Keratinocyte (primary cell): ENCODE measurements around the gene TMEM200A. TPM values are rescaled to one million over a fixed set of nuclear protein-coding genes. Genes with fewer than 3 reads are reported as not detected.

Experiments used
- DNase-seq: peaks from one replicate; pipeline ENCODE4 v3.0.0-alpha.2; 2011; ENCODE audit warnings: low read depth, missing footprints, low spot score
- FAIRE-seq: peaks from 2 replicates; lab custom pipeline; 2011; peaks lifted over from hg19 to GRCh38; lab: Jason Lieb, UNC
- H2AFZ ChIP-seq: 2 replicates; pipeline ENCODE4 v1.6.0; 2012; ENCODE audit warnings: low read length, control low read depth, inconsistent platforms; ENCODE audit not compliant: control insufficient read depth
- H3K27ac ChIP-seq: 2 replicates; pipeline ENCODE4 v1.5.1; 2011; ENCODE audit warnings: low read length; ENCODE audit not compliant: control insufficient read depth, insufficient read depth
- H3K27me3 ChIP-seq: 3 replicates; pipeline ENCODE4 v1.6.0; 2011; ENCODE audit warnings: low read length; ENCODE audit not compliant: control insufficient read depth, insufficient read depth; ENCODE audit errors: extremely low read depth
- H3K36me3 ChIP-seq, 2 experiments: 2 replicates in 1 of 2; 3 replicates in 1 of 2; pipeline ENCODE4 v1.5.1; 2011; ENCODE audit warnings: low read length in 2 of 2, mild to moderate bottlenecking in 1 of 2; ENCODE audit not compliant: control insufficient read depth in 2 of 2, insufficient read depth in 2 of 2; ENCODE audit errors: extremely low read depth in 1 of 2
- H3K4me1 ChIP-seq: 3 replicates; pipeline ENCODE4 v1.5.1; 2011; ENCODE audit warnings: low read length; ENCODE audit not compliant: control insufficient read depth, insufficient read depth; ENCODE audit errors: extremely low read depth
- H3K4me2 ChIP-seq: 3 replicates; pipeline ENCODE4 v1.6.0; 2011; ENCODE audit warnings: low read depth, low read length; ENCODE audit not compliant: control insufficient read depth, insufficient read depth; ENCODE audit errors: extremely low read depth
- H3K4me3 ChIP-seq, 3 experiments: fragments of 200-600 bp in 1 of 3; sonication (generic) in 1 of 3; 2 replicates in 2 of 3; 3 replicates in 1 of 3; pipeline ENCODE4 v1.5.1; 2011 to 2016; ENCODE audit warnings: low read length in 3 of 3, mild to moderate bottlenecking in 3 of 3, control low read depth in 2 of 3, inconsistent platforms in 1 of 3, low read depth in 1 of 3, mixed read lengths in 1 of 3, mixed run types in 1 of 3, moderate library complexity in 1 of 3; ENCODE audit not compliant: control insufficient read depth in 2 of 3, insufficient read depth in 2 of 3; ENCODE audit errors: extremely low read depth in 1 of 3
- H3K79me2 ChIP-seq: 2 replicates; pipeline ENCODE4 v1.6.0; 2012; ENCODE audit warnings: low read length; ENCODE audit not compliant: control insufficient read depth, insufficient read depth
- H3K9ac ChIP-seq: 3 replicates; pipeline ENCODE4 v1.6.0; 2011; ENCODE audit warnings: low read length; ENCODE audit not compliant: control insufficient read depth, insufficient read depth; ENCODE audit errors: extremely low read depth
- H3K9me1 ChIP-seq: 3 replicates; pipeline ENCODE4 v1.6.0; 2011; ENCODE audit warnings: low read length; ENCODE audit not compliant: control insufficient read depth, insufficient read depth; ENCODE audit errors: extremely low read depth
- H3K9me3 ChIP-seq: 2 replicates; pipeline ENCODE4 v1.5.1; 2012; ENCODE audit warnings: low read depth, low read length; ENCODE audit not compliant: control insufficient read depth
- H4K20me1 ChIP-seq: 3 replicates; pipeline ENCODE4 v1.6.0; 2011; ENCODE audit warnings: low read length; ENCODE audit not compliant: control insufficient read depth, insufficient read depth; ENCODE audit errors: extremely low read depth
- EZH2 ChIP-seq: IDR thresholded peaks from one replicate; pipeline ENCODE4 v1.6.1; 2012; ENCODE audit warnings: inconsistent platforms, mild to moderate bottlenecking, low read length, moderate library complexity
- dilution Hi-C: fragments of 300-500 bp; cut with MboI; formaldehyde crosslinking; loops from one replicate; pipeline ENCODE4 v1.7.0; 2020; ENCODE audit warnings: low sequenced_read_pairs; ENCODE audit not compliant: extremely low pct_ligation_motif_present
- polyA plus RNA-seq, 5 experiments: library from polyadenylated mRNA; depleted of rRNA in 3 of 5; stranded (reverse) in 3 of 5; stranded (forward) in 1 of 5; unstranded in 1 of 5; fragments of >200 nt; gene quantifications; 1 replicate in 1 of 5; 2 replicates in 3 of 5; 3 replicates in 1 of 5; pipeline versions ENCODE4 v1.2.1 to v1.2.3, GENCODE V29; 2011 to 2012; ENCODE audit warnings: missing spikeins in 2 of 5, low read depth in 1 of 5, low replicate concordance in 1 of 5
- TF ChIP-seq, protein P1 (sequence below), 3 experiments: IDR thresholded peaks in 1 of 3; conservative IDR thresholded peaks in 1 of 3; optimal IDR thresholded peaks in 1 of 3; 2 replicates in 2 of 3; 3 replicates in 1 of 3; pipeline versions ENCODE3 to v1.5.1; 2011; ENCODE audit warnings: low read length in 3 of 3, mild to moderate bottlenecking in 3 of 3, moderate library complexity in 2 of 3, control low read depth in 1 of 3, inconsistent platforms in 1 of 3; ENCODE audit not compliant: insufficient read depth in 2 of 3; ENCODE audit errors: extremely low read depth in 1 of 3

The TMEM200A gene
- polyA plus RNA-seq, 1 donor (not counting 4 experiments of a cell fraction or from before 2014, with no cell fraction given): 80.4 TPM

DNA sequence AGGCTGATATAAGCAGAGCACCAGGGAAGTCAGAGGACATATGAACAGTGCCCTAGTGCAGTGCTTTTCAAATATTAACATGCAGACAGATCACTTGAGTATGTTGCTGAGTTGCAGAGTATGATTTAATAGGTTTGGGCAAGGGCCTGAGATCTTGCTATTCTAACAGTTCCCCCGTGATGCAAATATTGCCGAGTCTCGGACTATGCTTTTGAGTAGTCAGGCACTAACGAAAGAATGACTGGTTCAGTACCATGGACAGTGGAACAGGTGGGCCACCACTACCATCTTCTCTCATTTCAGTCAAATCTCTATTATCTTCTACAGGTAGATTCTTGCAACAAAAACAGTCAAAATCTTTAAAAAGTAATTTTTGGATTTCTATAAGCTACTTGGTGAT lies 3.7 kb upstream of the TMEM200A start:
- DNase-seq: no peak

DNA sequence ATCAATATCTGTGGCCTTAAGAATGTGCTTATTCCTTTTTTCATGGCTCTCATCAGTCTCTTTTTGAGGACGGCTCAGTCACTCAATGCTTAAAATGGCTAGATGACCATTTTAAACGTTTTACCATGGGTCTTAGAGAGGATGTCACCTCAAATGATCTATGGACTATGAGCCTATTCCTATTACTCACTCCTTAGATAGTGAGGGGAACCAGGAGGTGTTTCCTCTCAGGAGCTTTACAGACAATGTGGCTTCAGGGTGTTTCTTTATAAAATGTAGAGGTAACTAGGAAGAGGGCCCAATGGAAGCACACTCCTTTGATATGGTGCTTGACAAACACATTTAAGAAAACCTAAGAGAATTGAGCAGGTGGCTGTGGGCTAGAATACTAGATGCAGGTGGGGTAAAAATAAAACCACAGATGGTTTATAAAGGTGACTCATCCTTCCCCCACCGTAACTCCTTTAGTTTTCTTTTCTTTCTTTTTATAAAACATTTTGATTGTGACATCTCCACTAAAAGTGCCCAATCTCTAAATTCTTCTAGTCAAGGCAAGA lies 1.5 kb upstream of the TMEM200A start:
- peak; percentile 26 for FAIRE-seq

More for the DNA sequence above, 3.7 kb upstream of the TMEM200A start:
- Histone ChIP-seq H4K20me1 (no peaks in the 10 kb centered on the region), H3K36me3 (no peaks in the 10 kb centered on the region), H3K4me1 (no peaks in the 10 kb centered on the region), H3K27me3 (no peaks in the 10 kb centered on the region), H2AFZ (no peak overlapping the region), H3K9me1 (no peaks in the 10 kb centered on the region), H3K27ac (no peak overlapping the region), H3K4me2 (peak overlapping the region; percentile 3), H3K9ac (no peak overlapping the region), H3K9me3 (no peaks in the 10 kb centered on the region), H3K4me3 (no peak overlapping the region), H3K79me2 (peaks cover 49% of the 10 kb centered on the region)
- dilution Hi-C loops: no loop called here
- FAIRE-seq: no peak
- TF ChIP-seq, protein P1, sequence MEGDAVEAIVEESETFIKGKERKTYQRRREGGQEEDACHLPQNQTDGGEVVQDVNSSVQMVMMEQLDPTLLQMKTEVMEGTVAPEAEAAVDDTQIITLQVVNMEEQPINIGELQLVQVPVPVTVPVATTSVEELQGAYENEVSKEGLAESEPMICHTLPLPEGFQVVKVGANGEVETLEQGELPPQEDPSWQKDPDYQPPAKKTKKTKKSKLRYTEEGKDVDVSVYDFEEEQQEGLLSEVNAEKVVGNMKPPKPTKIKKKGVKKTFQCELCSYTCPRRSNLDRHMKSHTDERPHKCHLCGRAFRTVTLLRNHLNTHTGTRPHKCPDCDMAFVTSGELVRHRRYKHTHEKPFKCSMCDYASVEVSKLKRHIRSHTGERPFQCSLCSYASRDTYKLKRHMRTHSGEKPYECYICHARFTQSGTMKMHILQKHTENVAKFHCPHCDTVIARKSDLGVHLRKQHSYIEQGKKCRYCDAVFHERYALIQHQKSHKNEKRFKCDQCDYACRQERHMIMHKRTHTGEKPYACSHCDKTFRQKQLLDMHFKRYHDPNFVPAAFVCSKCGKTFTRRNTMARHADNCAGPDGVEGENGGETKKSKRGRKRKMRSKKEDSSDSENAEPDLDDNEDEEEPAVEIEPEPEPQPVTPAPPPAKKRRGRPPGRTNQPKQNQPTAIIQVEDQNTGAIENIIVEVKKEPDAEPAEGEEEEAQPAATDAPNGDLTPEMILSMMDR (optimal IDR thresholded peaks at IDR 0.05 in 1 of 3, IDR thresholded peaks at IDR 0.05 in 1 of 3, conservative IDR thresholded peaks at IDR 0.05 in 1 of 3; ENCODE audit: extremely low read depth in 1 of 3, insufficient read depth in 2 of 3, low read length in 3 of 3): no peak
- no peak for TF ChIP-seq EZH2

More for the DNA sequence above, 1.5 kb upstream of the TMEM200A start:
- no peak for DNase-seq
- Histone ChIP-seq H3K27ac (no peak overlapping the region), H3K36me3 (peaks cover 0 to 3% of the 10 kb centered on the region in 2 experiments), H3K9me3 (no peaks in the 10 kb centered on the region), H2AFZ (no peak overlapping the region), H4K20me1 (no peaks in the 10 kb centered on the region), H3K4me2 (peak overlapping the region; percentile 72), H3K9me1 (no peaks in the 10 kb centered on the region), H3K27me3 (no peaks in the 10 kb centered on the region), H3K79me2 (peaks cover 63% of the 10 kb centered on the region), H3K4me3 (peak overlapping the region; percentile 77 to 93 (median 86)), H3K9ac (no peak overlapping the region), H3K4me1 (peaks cover 10% of the 10 kb centered on the region)
- TF ChIP-seq, protein P1 (optimal IDR thresholded peaks at IDR 0.05 in 1 of 3, IDR thresholded peaks at IDR 0.05 in 1 of 3, conservative IDR thresholded peaks at IDR 0.05 in 1 of 3; ENCODE audit: extremely low read depth in 1 of 3, insufficient read depth in 2 of 3, low read length in 3 of 3): no peak
- no peak for TF ChIP-seq EZH2
- dilution Hi-C loops: no loop called here
